Endothelial cell of umbilical vein (primary cell): ENCODE results near the gene GRM7. TPM values are rescaled to one million over a fixed set of nuclear protein-coding genes. Genes with fewer than 3 reads are reported as not detected.

Experiments used
- BruUV-seq: library from RNA; stranded (reverse); fragments of 400-500 nt; replicated peaks from 2 replicates; lab custom pipeline; 2021; lab: Mats Ljungman, UMichigan
- CTCF ChIA-PET: fragments of 300-600, 350-600 bp; sonication (Branson Sonifier 250); formaldehyde crosslinking; loops from one replicate; lab custom pipeline; 2021; ENCODE audit warnings: antibody characterized with exemption, inconsistent platforms; lab: Charles Lee
- POLR2A ChIA-PET: fragments of 300-600, 350-600 bp; sonication (Branson Sonifier 250); formaldehyde crosslinking; loops from one replicate; lab custom pipeline; 2021; ENCODE audit warnings: antibody characterized with exemption, inconsistent platforms; lab: Charles Lee
- DNase-seq: peaks from one replicate; pipeline ENCODE4 v3.0.0-alpha.2; 2011; ENCODE audit warnings: low read depth, low spot score
- FAIRE-seq: peaks from 2 replicates; lab custom pipeline; 2011; peaks lifted over from hg19 to GRCh38; lab: Jason Lieb, UNC
- H2AFZ ChIP-seq: 2 replicates; pipeline ENCODE4 v1.6.0; 2012; ENCODE audit warnings: low read depth, low read length, control low read depth, inconsistent platforms
- H3K27ac ChIP-seq: 2 replicates; pipeline ENCODE4 v1.5.1; 2011; ENCODE audit warnings: low read depth, mild to moderate bottlenecking, control low read depth, low read length, moderate library complexity; ENCODE audit not compliant: insufficient read depth
- H3K27me3 ChIP-seq, 2 experiments: 2 replicates each; pipeline versions ENCODE4 v1.6.0 to v1.6.1; 2011; ENCODE audit warnings: low read length in 2 of 2, mixed read lengths in 1 of 2; ENCODE audit not compliant: control insufficient read depth in 2 of 2, insufficient read depth in 2 of 2
- H3K36me3 ChIP-seq, 2 experiments: 2 replicates in 1 of 2; 3 replicates in 1 of 2; pipeline ENCODE4 v1.5.1; 2011; ENCODE audit warnings: low read length in 2 of 2, mild to moderate bottlenecking in 1 of 2, moderate library complexity in 1 of 2; ENCODE audit not compliant: control insufficient read depth in 2 of 2, insufficient read depth in 2 of 2; ENCODE audit errors: extremely low read depth in 1 of 2
- H3K4me1 ChIP-seq: 3 replicates; pipeline ENCODE4 v1.5.1; 2011; ENCODE audit warnings: mild to moderate bottlenecking, low read length; ENCODE audit not compliant: control insufficient read depth, insufficient read depth; ENCODE audit errors: extremely low read depth
- H3K4me2 ChIP-seq: 2 replicates; pipeline ENCODE4 v1.6.1; 2011; ENCODE audit warnings: low read length, control low read depth, mixed read lengths; ENCODE audit not compliant: insufficient read depth
- H3K4me3 ChIP-seq, 3 experiments: fragments of 200-600 bp in 1 of 3; sonication (generic), shearing (Covaris generic) in 1 of 3; replicated peaks in 1 of 3; 2 replicates each; pipeline ENCODE4 v1.5.1; 2011 to 2016; ENCODE audit warnings: control low read depth in 3 of 3, low read length in 3 of 3, mild to moderate bottlenecking in 2 of 3, inconsistent platforms in 1 of 3, low read depth in 1 of 3, moderate library complexity in 1 of 3; ENCODE audit not compliant: insufficient read depth in 1 of 3
- H3K79me2 ChIP-seq: 2 replicates; pipeline ENCODE4 v1.6.0; 2012; ENCODE audit warnings: low read length, inconsistent platforms; ENCODE audit not compliant: control insufficient read depth, insufficient read depth
- H3K9ac ChIP-seq: replicated peaks from 2 replicates; pipeline ENCODE3; 2011; ENCODE audit warnings: low read length, control low read depth; ENCODE audit not compliant: insufficient read depth; ENCODE audit errors: extremely low read depth
- H3K9me1 ChIP-seq: replicated peaks from 3 replicates; pipeline ENCODE4 v1.6.0; 2011; ENCODE audit warnings: mild to moderate bottlenecking, low read length; ENCODE audit not compliant: control insufficient read depth, insufficient read depth; ENCODE audit errors: extremely low read depth
- H3K9me3 ChIP-seq: replicated peaks from 2 replicates; pipeline ENCODE4 v1.5.1; 2012; ENCODE audit warnings: low read length, inconsistent platforms; ENCODE audit not compliant: control insufficient read depth, insufficient read depth
- H4K20me1 ChIP-seq: replicated peaks from 2 replicates; pipeline ENCODE3; 2011; ENCODE audit warnings: mild to moderate bottlenecking, low read length; ENCODE audit not compliant: control insufficient read depth, insufficient read depth; ENCODE audit errors: extremely low read depth
- EZH2 ChIP-seq: IDR thresholded peaks from 2 replicates; pipeline ENCODE4 v1.6.1; 2012; ENCODE audit warnings: borderline replicate concordance, low read depth, mild to moderate bottlenecking, moderate library complexity, low read length, inconsistent platforms; ENCODE audit not compliant: severe bottlenecking
- FOS ChIP-seq: IDR thresholded peaks from 2 replicates; pipeline ENCODE4 v1.6.1; 2011; ENCODE audit warnings: mild to moderate bottlenecking, low read length, moderate library complexity, borderline replicate concordance; ENCODE audit not compliant: insufficient read depth
- GATA2 ChIP-seq: IDR thresholded peaks from 2 replicates; pipeline ENCODE4 v1.7.0; 2011; ENCODE audit warnings: low read depth, mild to moderate bottlenecking, moderate library complexity, mixed read lengths, low read length; ENCODE audit not compliant: insufficient read length, insufficient read depth
- JUN ChIP-seq: IDR thresholded peaks from 2 replicates; pipeline ENCODE4 v1.6.1; 2011; ENCODE audit warnings: borderline replicate concordance, low read depth; ENCODE audit not compliant: insufficient read length, insufficient read depth
- MYC ChIP-seq: IDR thresholded peaks from one replicate; pipeline ENCODE4 v1.6.1; 2011; ENCODE audit warnings: mild to moderate bottlenecking, low read depth, low read length
- POLR2A ChIP-seq: IDR thresholded peaks from 2 replicates; pipeline ENCODE4 v1.6.1; 2012; ENCODE audit warnings: low read depth, mild to moderate bottlenecking, control low read depth, low read length
- POLR2AphosphoS5 ChIP-seq: IDR thresholded peaks from 2 replicates; pipeline ENCODE4 v1.6.1; 2012; ENCODE audit warnings: low read depth, mild to moderate bottlenecking, control low read depth, low read length, moderate library complexity; ENCODE audit not compliant: insufficient read depth
- dilution Hi-C: fragments of 300-500 bp; cut with MboI; formaldehyde crosslinking; loops from one replicate; pipeline ENCODE4 v1.15.0; 2019; ENCODE audit warnings: low sequenced_read_pairs; ENCODE audit not compliant: extremely low pct_ligation_motif_present
- intact Hi-C: fragments of 100-400 bp; cut with micrococcal nuclease; formaldehyde crosslinking; loops from one replicate; pipeline ENCODE4 v1.10.0; 2022
- polyA plus RNA-seq, 4 experiments: library from polyadenylated mRNA; depleted of rRNA in 3 of 4; stranded (reverse) in 3 of 4; unstranded in 1 of 4; fragments of >200 nt; gene quantifications; 2 replicates each; pipeline versions ENCODE4 v1.2.1 to v1.2.3, GENCODE V29; 2011 to 2012; ENCODE audit warnings: missing spikeins in 1 of 4
- total RNA-seq: library from RNA; stranded (reverse); gene quantifications from 2 replicates; pipeline ENCODE4 v1.2.3, GENCODE V29; 2021
- TF ChIP-seq, protein P1 (sequence below): IDR thresholded peaks from 2 replicates; pipeline ENCODE4 v1.6.1; 2011; ENCODE audit not compliant: insufficient read depth, insufficient read length
- TF ChIP-seq, protein P2 (sequence below), 2 donors: IDR thresholded peaks; 1 replicate in 1 of 2; 2 replicates in 1 of 2; pipeline ENCODE4 v1.5.1; 2011; ENCODE audit warnings: low read length in 2 of 2, mild to moderate bottlenecking in 2 of 2, moderate library complexity in 2 of 2, control low read depth in 1 of 2, inconsistent platforms in 1 of 2, low read depth in 1 of 2; ENCODE audit not compliant: insufficient read depth in 1 of 2; ENCODE audit errors: extremely low read depth in 1 of 2

Gene GRM7
- total and polyA plus RNA-seq, 2 donors (not counting 3 experiments of a cell fraction or from before 2014, with no cell fraction given): 0.12 TPM; not detected in 1

DNA sequence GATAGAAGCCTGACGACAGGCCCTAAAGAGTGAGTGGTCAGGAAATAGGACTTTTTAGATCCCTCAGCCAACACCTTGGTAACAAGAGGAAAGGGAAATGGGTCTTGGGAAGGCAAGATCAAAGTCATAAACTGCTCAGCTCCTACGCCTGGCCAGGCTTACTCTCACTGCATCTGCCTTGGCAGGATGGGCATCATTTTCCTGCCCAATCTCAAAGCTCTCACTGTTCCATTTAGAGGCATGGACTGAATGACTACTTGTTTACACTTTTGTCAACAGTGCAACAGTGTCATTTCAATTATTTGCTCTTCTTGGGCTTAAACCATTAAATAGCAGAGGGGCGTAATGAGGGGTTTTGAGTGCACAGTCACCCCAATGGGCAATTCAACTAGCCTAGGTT is 808.7 kb downstream of the GRM7 start:
- no peaks in the 10 kb centered on the region for H3K79me2 ChIP-seq
- ChIA-PET POLR2A (no interaction called here), CTCF (no interaction called here)
- dilution Hi-C loops (no loop called here), intact Hi-C loops (no loop called here)
- no peak overlapping the region for H3K4me3 ChIP-seq
- no peak for DNase-seq
- no peak overlapping the region for H3K9ac ChIP-seq
- no peaks in the 10 kb centered on the region for H4K20me1 ChIP-seq
- no peaks in the 10 kb centered on the region for H3K4me1 ChIP-seq
- no peaks in the 10 kb centered on the region for H3K27me3 ChIP-seq
- no peaks in the 10 kb centered on the region for H3K36me3 ChIP-seq
- FAIRE-seq: no peak
- BruUV-seq: no TSS peak
- H2AFZ ChIP-seq: no peak overlapping the region
- TF ChIP-seq, protein P1, sequence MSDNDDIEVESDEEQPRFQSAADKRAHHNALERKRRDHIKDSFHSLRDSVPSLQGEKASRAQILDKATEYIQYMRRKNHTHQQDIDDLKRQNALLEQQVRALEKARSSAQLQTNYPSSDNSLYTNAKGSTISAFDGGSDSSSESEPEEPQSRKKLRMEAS: no peak
- TF ChIP-seq EZH2: no peak
- TF ChIP-seq MYC: no peak
- no peak for TF ChIP-seq GATA2
- no peak for TF ChIP-seq JUN
- TF ChIP-seq POLR2AphosphoS5: no peak
- no peak for TF ChIP-seq FOS
- TF ChIP-seq, protein P2, sequence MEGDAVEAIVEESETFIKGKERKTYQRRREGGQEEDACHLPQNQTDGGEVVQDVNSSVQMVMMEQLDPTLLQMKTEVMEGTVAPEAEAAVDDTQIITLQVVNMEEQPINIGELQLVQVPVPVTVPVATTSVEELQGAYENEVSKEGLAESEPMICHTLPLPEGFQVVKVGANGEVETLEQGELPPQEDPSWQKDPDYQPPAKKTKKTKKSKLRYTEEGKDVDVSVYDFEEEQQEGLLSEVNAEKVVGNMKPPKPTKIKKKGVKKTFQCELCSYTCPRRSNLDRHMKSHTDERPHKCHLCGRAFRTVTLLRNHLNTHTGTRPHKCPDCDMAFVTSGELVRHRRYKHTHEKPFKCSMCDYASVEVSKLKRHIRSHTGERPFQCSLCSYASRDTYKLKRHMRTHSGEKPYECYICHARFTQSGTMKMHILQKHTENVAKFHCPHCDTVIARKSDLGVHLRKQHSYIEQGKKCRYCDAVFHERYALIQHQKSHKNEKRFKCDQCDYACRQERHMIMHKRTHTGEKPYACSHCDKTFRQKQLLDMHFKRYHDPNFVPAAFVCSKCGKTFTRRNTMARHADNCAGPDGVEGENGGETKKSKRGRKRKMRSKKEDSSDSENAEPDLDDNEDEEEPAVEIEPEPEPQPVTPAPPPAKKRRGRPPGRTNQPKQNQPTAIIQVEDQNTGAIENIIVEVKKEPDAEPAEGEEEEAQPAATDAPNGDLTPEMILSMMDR (IDR thresholded peaks at IDR 0.05; ENCODE audit: extremely low read depth in 1 of 2, insufficient read depth in 1 of 2, low read depth in 1 of 2, low read length in 2 of 2): no peak
- TF ChIP-seq POLR2A: no peak
- H3K4me2 ChIP-seq: no peak overlapping the region
- no peaks in the 10 kb centered on the region for H3K9me3 ChIP-seq
- no peaks in the 10 kb centered on the region for H3K9me1 ChIP-seq
- H3K27ac ChIP-seq: no peak overlapping the region
